Activated CD4-positive, alpha-beta T cell treated with anti-CD3 and anti-CD28 coated beads, Interleukin-2, amount 10 ng/mL, durations not matched to agents 7 days and 5 days (primary cell): ENCODE data around the gene SYNDIG1. TPM values are rescaled to one million over a fixed set of nuclear protein-coding genes. Genes with fewer than 3 reads are reported as not detected.

Source experiments
- CTCF ChIA-PET: fragments of 350-600 bp; sonication (Branson Sonifier 250); formaldehyde crosslinking; loops from one replicate; lab custom pipeline; 2021; ENCODE audit warnings: antibody characterized with exemption; lab: Charles Lee
- POLR2A ChIA-PET: fragments of 350-600 bp; sonication (Branson Sonifier 250); formaldehyde crosslinking; loops from one replicate; lab custom pipeline; 2021; ENCODE audit warnings: antibody characterized with exemption; lab: Charles Lee
- DNase-seq: peaks from one replicate; pipeline ENCODE4 v3.0.0-alpha.2; 2020
- H3K27ac Mint-ChIP-seq: one replicate; pipeline ENCODE4 v1.8.0; 2021; ENCODE audit warnings: mild to moderate bottlenecking, moderate library complexity, mixed read lengths
- H3K27me3 Mint-ChIP-seq: one replicate; pipeline ENCODE4 v1.8.0; 2021; ENCODE audit warnings: mixed read lengths
- H3K36me3 Mint-ChIP-seq: one replicate; pipeline ENCODE4 v1.8.0; 2021; ENCODE audit warnings: low read depth, mixed read lengths
- H3K4me1 Mint-ChIP-seq: one replicate; pipeline ENCODE4 v1.8.0; 2021; ENCODE audit warnings: mixed read lengths
- H3K4me3 Mint-ChIP-seq: one replicate; pipeline ENCODE4 v1.8.0; 2021; ENCODE audit warnings: mild to moderate bottlenecking, moderate library complexity, mixed read lengths
- H3K9me3 Mint-ChIP-seq: one replicate; pipeline ENCODE4 v1.8.0; 2021; ENCODE audit warnings: mixed read lengths
- total RNA-seq, 2 experiments: library from RNA; stranded (reverse); gene quantifications; one replicate each; pipeline ENCODE4 v1.2.3, GENCODE V29; 2021

Gene SYNDIG1
- total RNA-seq, 2 experiments from 2014 or later, result not detected

- Mint-ChIP-seq H3K9me3 (no peaks in the 10 kb centered on the region), H3K27me3 (peaks cover 7% of the 10 kb centered on the region), H3K36me3 (no peaks in the 10 kb centered on the region), H3K4me3 (no peak overlapping the region), H3K27ac (no peak overlapping the region), H3K4me1 (no peaks in the 10 kb centered on the region)
- POLR2A ChIA-PET, result no interaction called here
- no peak for DNase-seq
- CTCF ChIA-PET, result interaction anchor here (0.6 to 0.7 kb wide), 2 partner anchors 13 to 218 kb away, joined by 3 read pairs; no protein-coding TSS in a partner anchor
Observed at GRCh38 chr20:24693466-24694156, 224.2 kb downstream of the SYNDIG1 start.

- Mint-ChIP-seq H3K36me3 (no peaks in the 10 kb centered on the region), H3K27me3 (peaks cover 7% of the 10 kb centered on the region), H3K9me3 (no peaks in the 10 kb centered on the region), H3K27ac (no peak overlapping the region), H3K4me3 (no peak overlapping the region), H3K4me1 (no peaks in the 10 kb centered on the region)
- ChIA-PET CTCF (interaction anchor here (0.7 kb wide), 1 partner anchor 12 kb away, joined by 3 read pairs; no protein-coding TSS in a partner anchor), POLR2A (no interaction called here)
- DNase-seq, result no peak
Observed at GRCh38 chr20:24694157-24694726, 224.8 kb downstream of the SYNDIG1 start.

- no peak overlapping the region for H3K4me3 Mint-ChIP-seq
- H3K9me3 Mint-ChIP-seq, result no peaks in the 10 kb centered on the region
- no peaks in the 10 kb centered on the region for H3K36me3 Mint-ChIP-seq
- H3K27ac Mint-ChIP-seq, result no peak overlapping the region
- H3K27me3 Mint-ChIP-seq, result peaks cover 3% of the 10 kb centered on the region
- DNase-seq, result no peak
- POLR2A ChIA-PET, result no interaction called here
- H3K4me1 Mint-ChIP-seq, result no peaks in the 10 kb centered on the region
- CTCF ChIA-PET, result no interaction called here
Observed at GRCh38 chr20:24694727-24695528, 225.5 kb downstream of the SYNDIG1 start.

GRCh38 chr20:24695529-24696225 is 226.2 kb downstream of the SYNDIG1 start:
- POLR2A ChIA-PET, result no interaction called here
- CTCF ChIA-PET, result interaction anchor here (0.8 kb wide), 1 partner anchor 293 kb away, joined by 3 read pairs; no protein-coding TSS in a partner anchor
- Mint-ChIP-seq H3K27ac (no peak overlapping the region), H3K27me3 (no peaks in the 10 kb centered on the region), H3K9me3 (no peaks in the 10 kb centered on the region), H3K36me3 (no peaks in the 10 kb centered on the region), H3K4me3 (no peak overlapping the region), H3K4me1 (no peaks in the 10 kb centered on the region)
- DNase-seq, result no peak

- no peak for DNase-seq
- ChIA-PET CTCF (interaction anchor here (0.8 kb wide), 1 partner anchor 292 kb away, joined by 3 read pairs; no protein-coding TSS in a partner anchor), POLR2A (no interaction called here)
- Mint-ChIP-seq H3K4me1 (no peaks in the 10 kb centered on the region), H3K27me3 (no peaks in the 10 kb centered on the region), H3K9me3 (no peaks in the 10 kb centered on the region), H3K36me3 (no peaks in the 10 kb centered on the region), H3K27ac (peak overlapping the region; percentile 52), H3K4me3 (no peak overlapping the region)
Observed at GRCh38 chr20:24696396-24696795, 227.0 kb downstream of the SYNDIG1 start.

- ChIA-PET CTCF (no interaction called here), POLR2A (no interaction called here)
- H3K4me1 Mint-ChIP-seq, result no peaks in the 10 kb centered on the region
Observed at GRCh38 chr20:24697411-24697810, 228.0 kb downstream of the SYNDIG1 start.

GRCh38 chr20:24698189-24698588 is 228.8 kb downstream of the SYNDIG1 start:
- Mint-ChIP-seq H3K4me3 (no peak overlapping the region), H3K27ac (no peak overlapping the region), H3K4me1 (no peaks in the 10 kb centered on the region), H3K9me3 (no peaks in the 10 kb centered on the region), H3K36me3 (no peaks in the 10 kb centered on the region), H3K27me3 (no peaks in the 10 kb centered on the region)
- POLR2A ChIA-PET, result no interaction called here
- CTCF ChIA-PET, result no interaction called here
- DNase-seq, result no peak

More at GRCh38 chr20:24697411-24697810, 228.0 kb downstream of the SYNDIG1 start:
- Mint-ChIP-seq H3K36me3 (no peaks in the 10 kb centered on the region), H3K9me3 (no peaks in the 10 kb centered on the region), H3K27ac (no peak overlapping the region), H3K4me3 (no peak overlapping the region), H3K27me3 (no peaks in the 10 kb centered on the region)
- no peak for DNase-seq

- Mint-ChIP-seq H3K27me3 (no peaks in the 10 kb centered on the region), H3K4me3 (no peak overlapping the region), H3K9me3 (no peaks in the 10 kb centered on the region), H3K36me3 (no peaks in the 10 kb centered on the region), H3K4me1 (no peaks in the 10 kb centered on the region), H3K27ac (no peak overlapping the region)
- ChIA-PET CTCF (no interaction called here), POLR2A (no interaction called here)
- DNase-seq, result no peak
Observed at GRCh38 chr20:24698706-24699206, 229.3 kb downstream of the SYNDIG1 start.

- Mint-ChIP-seq H3K4me3 (no peak overlapping the region), H3K9me3 (no peaks in the 10 kb centered on the region), H3K4me1 (no peaks in the 10 kb centered on the region), H3K27ac (no peak overlapping the region), H3K36me3 (no peaks in the 10 kb centered on the region), H3K27me3 (no peaks in the 10 kb centered on the region)
- POLR2A ChIA-PET, result no interaction called here
- no peak for DNase-seq
- CTCF ChIA-PET, result no interaction called here
Observed at GRCh38 chr20:24699321-24700165, 230.1 kb downstream of the SYNDIG1 start.

- Mint-ChIP-seq H3K27ac (no peak overlapping the region), H3K4me1 (no peaks in the 10 kb centered on the region), H3K9me3 (no peaks in the 10 kb centered on the region), H3K36me3 (no peaks in the 10 kb centered on the region), H3K4me3 (no peak overlapping the region), H3K27me3 (no peaks in the 10 kb centered on the region)
- no peak for DNase-seq
- CTCF ChIA-PET, result no interaction called here
- POLR2A ChIA-PET, result no interaction called here
Observed at GRCh38 chr20:24700166-24700860, 230.9 kb downstream of the SYNDIG1 start.

- no peak overlapping the region for H3K27ac Mint-ChIP-seq
- H3K36me3 Mint-ChIP-seq, result no peaks in the 10 kb centered on the region
- H3K9me3 Mint-ChIP-seq, result no peaks in the 10 kb centered on the region
- ChIA-PET POLR2A (no interaction called here), CTCF (no interaction called here)
- no peak overlapping the region for H3K4me3 Mint-ChIP-seq
- no peaks in the 10 kb centered on the region for H3K4me1 Mint-ChIP-seq
- no peaks in the 10 kb centered on the region for H3K27me3 Mint-ChIP-seq
- DNase-seq, result no peak
Observed at GRCh38 chr20:24701027-24701426, 231.6 kb downstream of the SYNDIG1 start.
